Measurements from ENCODE around the gene DDX10. TPM values are rescaled to one million over a fixed set of nuclear protein-coding genes. Genes with fewer than 3 reads are reported as not detected.

DDX10 gene
- total RNA-seq, 2 donors from 2014 or later, result 12.6 to 17.6 TPM

DNA sequence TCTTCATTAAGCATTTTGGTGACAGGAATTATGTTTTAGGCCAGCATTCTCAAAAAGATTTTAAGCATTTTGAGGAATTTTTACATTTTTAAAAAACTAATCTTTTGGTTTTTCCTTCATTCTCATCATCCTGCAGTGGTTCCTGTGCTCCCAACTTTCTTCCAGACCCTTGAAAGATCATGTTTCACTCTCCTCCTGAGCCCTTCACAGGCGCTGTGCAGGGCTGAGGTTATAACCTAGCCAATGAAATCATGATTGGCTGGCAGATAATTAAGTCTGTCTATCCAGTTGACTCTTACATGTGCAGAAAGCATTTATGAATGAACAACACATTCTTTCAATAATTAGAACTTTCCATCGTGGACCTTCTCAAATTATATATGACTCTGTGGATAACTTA is 226.3 kb downstream of the DDX10 start:
- H3K36me3 ChIP-seq, result no peaks in the 10 kb centered on the region
- H3K4me3 ChIP-seq, result no peak overlapping the region
- no peaks in the 10 kb centered on the region for H3K9me3 ChIP-seq
- TF ChIP-seq, protein P1, sequence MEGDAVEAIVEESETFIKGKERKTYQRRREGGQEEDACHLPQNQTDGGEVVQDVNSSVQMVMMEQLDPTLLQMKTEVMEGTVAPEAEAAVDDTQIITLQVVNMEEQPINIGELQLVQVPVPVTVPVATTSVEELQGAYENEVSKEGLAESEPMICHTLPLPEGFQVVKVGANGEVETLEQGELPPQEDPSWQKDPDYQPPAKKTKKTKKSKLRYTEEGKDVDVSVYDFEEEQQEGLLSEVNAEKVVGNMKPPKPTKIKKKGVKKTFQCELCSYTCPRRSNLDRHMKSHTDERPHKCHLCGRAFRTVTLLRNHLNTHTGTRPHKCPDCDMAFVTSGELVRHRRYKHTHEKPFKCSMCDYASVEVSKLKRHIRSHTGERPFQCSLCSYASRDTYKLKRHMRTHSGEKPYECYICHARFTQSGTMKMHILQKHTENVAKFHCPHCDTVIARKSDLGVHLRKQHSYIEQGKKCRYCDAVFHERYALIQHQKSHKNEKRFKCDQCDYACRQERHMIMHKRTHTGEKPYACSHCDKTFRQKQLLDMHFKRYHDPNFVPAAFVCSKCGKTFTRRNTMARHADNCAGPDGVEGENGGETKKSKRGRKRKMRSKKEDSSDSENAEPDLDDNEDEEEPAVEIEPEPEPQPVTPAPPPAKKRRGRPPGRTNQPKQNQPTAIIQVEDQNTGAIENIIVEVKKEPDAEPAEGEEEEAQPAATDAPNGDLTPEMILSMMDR (IDR thresholded peaks at IDR 0.05), result no peak
- H3K27me3 ChIP-seq, result no peaks in the 10 kb centered on the region
- no peaks in the 10 kb centered on the region for H3K4me1 ChIP-seq
- H3K9ac ChIP-seq (ENCODE audit: low read depth in 2 of 2, low read length in 2 of 2), result no peak overlapping the region
- no peak overlapping the region for H3K27ac ChIP-seq
- intact Hi-C loops (cut with DNase I), result no loop called here
- DNase-seq, result no peak

DNA sequence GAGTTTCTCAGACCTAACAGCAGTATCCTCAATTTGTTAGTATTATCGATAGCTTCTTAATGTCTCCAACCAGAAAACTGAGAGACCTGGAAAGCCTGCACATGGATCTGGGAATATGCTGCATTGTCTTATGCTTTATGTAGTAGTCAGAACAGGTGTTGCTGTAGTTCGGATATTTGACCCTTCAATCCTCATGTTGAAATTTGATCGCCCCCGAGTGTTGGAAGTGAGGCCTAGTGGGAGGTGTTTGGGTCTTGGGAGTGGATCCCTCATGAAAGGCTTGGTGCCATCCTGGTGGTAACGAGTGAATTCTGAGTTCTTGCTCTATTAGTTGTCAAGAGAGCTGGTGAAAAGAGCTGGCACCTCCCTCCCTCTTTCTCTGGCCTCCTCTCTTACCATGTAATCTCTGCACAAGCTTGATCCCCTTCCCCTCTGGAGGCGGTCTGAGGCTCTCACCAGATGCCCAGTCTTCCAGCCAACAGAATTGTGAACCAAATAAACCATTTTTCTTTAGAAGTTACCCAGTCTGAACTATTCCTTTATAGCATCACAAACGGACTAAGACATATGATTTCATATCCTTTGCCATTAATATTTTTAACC is 227.1 kb downstream of the DDX10 start:
- H3K27ac ChIP-seq, result no peak overlapping the region
- H3K27me3 ChIP-seq, result no peaks in the 10 kb centered on the region
- H3K4me1 ChIP-seq, result no peaks in the 10 kb centered on the region
- no peaks in the 10 kb centered on the region for H3K9me3 ChIP-seq
- TF ChIP-seq, protein P1 (IDR thresholded peaks at IDR 0.05), result no peak
- H3K36me3 ChIP-seq, result no peaks in the 10 kb centered on the region
- H3K9ac ChIP-seq (ENCODE audit: low read depth in 2 of 2, low read length in 2 of 2), result no peak overlapping the region
- intact Hi-C loops (cut with DNase I), result no loop called here
- DNase-seq, result no peak
- H3K4me3 ChIP-seq, result no peak overlapping the region

DNA sequence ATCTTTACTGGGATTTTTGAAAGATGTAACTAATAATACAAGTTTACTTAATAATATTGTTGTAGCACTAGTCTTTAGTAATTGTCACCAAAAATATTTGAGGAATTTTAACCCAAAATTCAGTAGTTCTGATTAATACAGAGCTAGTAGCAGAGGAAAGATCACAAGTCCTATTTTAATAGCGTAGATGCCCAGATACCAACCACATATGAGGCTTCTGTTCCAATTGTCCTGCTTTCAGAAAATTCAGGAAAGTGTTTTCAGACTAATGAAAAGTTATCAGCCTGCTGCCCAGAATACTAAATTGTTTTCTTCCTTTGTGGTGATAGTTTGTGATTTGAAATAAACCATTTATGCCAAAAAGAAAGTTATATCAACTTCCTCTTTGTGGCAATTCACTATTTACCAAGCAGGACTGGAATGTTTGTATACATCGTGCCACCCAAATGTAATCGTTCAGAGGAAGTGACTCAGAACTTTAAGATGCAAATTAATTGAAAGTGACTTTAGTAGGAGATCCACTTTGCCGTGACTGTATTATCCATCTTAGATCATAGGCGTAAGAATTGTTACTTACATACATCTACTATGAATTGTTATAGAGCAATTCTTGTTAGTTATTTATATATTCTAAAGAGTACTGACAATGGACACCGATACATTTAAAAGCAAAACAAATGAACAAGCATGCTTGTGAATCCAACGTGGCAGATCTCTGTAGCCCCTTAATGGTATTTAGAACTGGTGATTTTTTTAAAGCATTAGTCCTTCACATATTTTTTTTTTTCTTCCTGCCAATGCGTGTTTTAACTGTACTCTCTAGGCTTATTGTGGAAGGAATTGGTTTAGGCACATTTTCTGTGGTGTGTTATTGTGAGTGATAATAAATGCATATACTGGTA is 231.0 kb downstream of the DDX10 start:
- no peak for DNase-seq
- Histone ChIP-seq H3K4me1 (no peaks in the 10 kb centered on the region), H3K27ac (no peak overlapping the region), H3K27me3 (no peaks in the 10 kb centered on the region), H3K36me3 (no peaks in the 10 kb centered on the region), H3K9ac (ENCODE audit: low read depth in 2 of 2, low read length in 2 of 2) (no peak overlapping the region), H3K4me3 (no peak overlapping the region), H3K9me3 (no peaks in the 10 kb centered on the region)
- TF ChIP-seq, protein P1 (IDR thresholded peaks at IDR 0.05), result no peak
- intact Hi-C loops (cut with DNase I), result no loop called here

DNA sequence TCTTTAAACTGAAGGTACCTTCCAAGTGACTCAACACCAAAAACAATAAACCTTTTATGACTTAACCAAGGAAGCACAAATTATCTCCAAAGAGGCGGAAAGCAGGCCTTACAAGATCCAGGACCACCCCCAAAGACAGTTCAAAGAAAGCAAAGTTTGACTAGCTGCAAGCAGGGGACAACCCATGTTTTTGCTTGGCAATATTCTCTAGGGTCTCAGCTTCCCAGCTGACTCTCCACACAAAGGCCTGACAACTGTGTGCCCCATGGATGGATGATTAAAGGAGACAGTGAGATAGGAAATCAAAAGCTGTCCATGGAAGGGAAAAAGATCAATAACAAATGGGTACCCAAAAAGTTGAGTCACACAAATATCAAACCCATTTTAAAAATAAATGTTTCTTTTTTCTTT is 232.2 kb downstream of the DDX10 start:
- H3K36me3 ChIP-seq, result no peaks in the 10 kb centered on the region
- H3K27me3 ChIP-seq, result no peaks in the 10 kb centered on the region
- H3K9ac ChIP-seq (ENCODE audit: low read depth in 2 of 2, low read length in 2 of 2), result no peak overlapping the region
- no peak for DNase-seq
- no peaks in the 10 kb centered on the region for H3K9me3 ChIP-seq
- intact Hi-C loops (cut with DNase I), result no loop called here
- TF ChIP-seq, protein P1 (IDR thresholded peaks at IDR 0.05), result no peak
- no peak overlapping the region for H3K4me3 ChIP-seq
- H3K4me1 ChIP-seq, result no peaks in the 10 kb centered on the region
- no peak overlapping the region for H3K27ac ChIP-seq

DNA sequence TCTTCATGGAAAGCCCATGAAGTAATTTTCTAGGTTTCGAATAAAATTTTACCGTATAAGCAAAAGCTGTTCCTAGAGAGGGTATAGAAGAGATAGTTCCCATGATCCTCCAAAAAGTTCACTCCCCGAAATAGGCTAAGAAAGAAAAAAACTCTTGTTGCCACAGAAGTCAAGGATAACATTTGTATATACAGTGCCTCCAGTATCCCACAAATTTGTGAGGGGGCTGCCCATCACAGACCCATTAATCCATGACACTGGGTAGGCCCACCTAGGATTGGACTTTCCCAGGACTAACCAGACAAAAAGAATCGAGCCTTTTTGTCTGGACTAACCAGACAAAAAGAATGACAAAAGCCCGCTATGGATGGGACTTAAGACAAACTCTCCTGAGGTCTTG is 233.0 kb downstream of the DDX10 start:
- intact Hi-C loops (cut with DNase I), result no loop called here
- Histone ChIP-seq H3K27me3 (no peaks in the 10 kb centered on the region), H3K9ac (ENCODE audit: low read depth in 2 of 2, low read length in 2 of 2) (no peak overlapping the region), H3K4me3 (no peak overlapping the region), H3K4me1 (no peaks in the 10 kb centered on the region), H3K9me3 (no peaks in the 10 kb centered on the region), H3K36me3 (no peaks in the 10 kb centered on the region), H3K27ac (no peak overlapping the region)
- TF ChIP-seq, protein P1 (IDR thresholded peaks at IDR 0.05), result no peak
- no peak for DNase-seq

Data from colonic mucosa (tissue), 4 donors.